ENCODE data around the gene SLC13A4.

GRCh38 chr7:135687466-135687865, 40.5 kb downstream of the SLC13A4 start:
- TF ChIP-seq CTCF (IDR thresholded peaks at IDR 0.05) (no peak), POLR2A (IDR thresholded peaks at IDR 0.05) (no peak)

Data from uterus (tissue), 2 donors.